Measurements from ENCODE around the gene H2BK1. TPM values are rescaled to one million over a fixed set of nuclear protein-coding genes. Genes with fewer than 3 reads are reported as not detected.
A peak's percentile ranks its signal among the peaks of the same experiment; 100 is the strongest.

H2BK1 gene
- total and polyA plus RNA-seq, 7 donors: not detected

DNA sequence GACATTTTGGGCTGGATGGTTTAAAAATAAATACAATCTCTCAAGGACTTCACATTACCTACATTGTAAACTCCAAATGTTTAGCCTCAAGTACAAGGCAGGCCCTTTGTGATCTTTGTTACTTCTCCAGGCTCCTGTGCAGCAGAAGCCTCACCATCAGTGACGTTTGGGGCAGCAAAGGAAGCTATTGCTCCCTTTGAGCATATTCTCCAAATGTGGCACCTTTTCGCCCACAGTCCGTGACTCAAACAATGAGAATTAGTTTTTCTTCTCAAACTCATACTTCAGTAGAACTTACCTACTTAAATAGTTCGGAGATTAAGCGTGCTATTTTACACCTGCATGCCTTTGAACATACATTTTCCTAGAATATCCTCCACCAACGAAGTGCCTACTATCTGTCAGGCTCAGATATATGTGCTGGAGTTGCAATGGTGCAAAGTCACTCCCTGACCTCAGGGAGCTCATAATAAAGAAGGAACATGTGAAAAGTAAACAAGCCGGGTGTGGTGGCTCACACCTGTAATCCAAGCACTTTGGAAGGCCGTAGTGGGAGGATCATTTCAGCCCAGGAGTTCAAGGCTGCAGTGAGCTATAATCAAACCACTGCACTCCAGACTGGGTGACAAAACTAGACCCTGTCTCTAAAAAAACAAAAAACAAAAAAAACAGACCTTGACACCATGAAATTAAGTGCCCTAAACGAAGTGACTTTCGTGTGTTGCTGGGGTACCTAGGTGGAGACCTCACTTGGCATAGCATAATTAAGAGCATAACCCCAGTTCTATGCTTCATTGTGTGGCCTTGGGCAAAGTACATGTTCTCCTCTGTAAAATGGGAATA, 18.0 kb upstream of the H2BK1 start:
- Histone ChIP-seq H3K36me3 (peaks cover 10 to 22% (median 15%) of the 10 kb centered on the region in 4 donors), H3K27me3 (no peaks in the 10 kb centered on the region), H3K4me3 (peak overlapping the region; percentile 38 to 91 (median 81)), H3K4me1 (peaks cover 0 to 42% (median 31%) of the 10 kb centered on the region in 4 donors), H3K27ac (peak overlapping the region; percentile 84 to 87 (median 84)), H3K9me3 (no peaks in the 10 kb centered on the region)
- TF ChIP-seq, protein P1, sequence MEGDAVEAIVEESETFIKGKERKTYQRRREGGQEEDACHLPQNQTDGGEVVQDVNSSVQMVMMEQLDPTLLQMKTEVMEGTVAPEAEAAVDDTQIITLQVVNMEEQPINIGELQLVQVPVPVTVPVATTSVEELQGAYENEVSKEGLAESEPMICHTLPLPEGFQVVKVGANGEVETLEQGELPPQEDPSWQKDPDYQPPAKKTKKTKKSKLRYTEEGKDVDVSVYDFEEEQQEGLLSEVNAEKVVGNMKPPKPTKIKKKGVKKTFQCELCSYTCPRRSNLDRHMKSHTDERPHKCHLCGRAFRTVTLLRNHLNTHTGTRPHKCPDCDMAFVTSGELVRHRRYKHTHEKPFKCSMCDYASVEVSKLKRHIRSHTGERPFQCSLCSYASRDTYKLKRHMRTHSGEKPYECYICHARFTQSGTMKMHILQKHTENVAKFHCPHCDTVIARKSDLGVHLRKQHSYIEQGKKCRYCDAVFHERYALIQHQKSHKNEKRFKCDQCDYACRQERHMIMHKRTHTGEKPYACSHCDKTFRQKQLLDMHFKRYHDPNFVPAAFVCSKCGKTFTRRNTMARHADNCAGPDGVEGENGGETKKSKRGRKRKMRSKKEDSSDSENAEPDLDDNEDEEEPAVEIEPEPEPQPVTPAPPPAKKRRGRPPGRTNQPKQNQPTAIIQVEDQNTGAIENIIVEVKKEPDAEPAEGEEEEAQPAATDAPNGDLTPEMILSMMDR (IDR thresholded peaks at IDR 0.05): no peak
- TF ChIP-seq EP300 (IDR thresholded peaks at IDR 0.05): no peak
- TF ChIP-seq POLR2AphosphoS5 (IDR thresholded peaks at IDR 0.05): no peak
- no peak for TF ChIP-seq POLR2A (IDR thresholded peaks at IDR 0.05)
- 23 to 66% methylated on average over 10 of the region's 10 CpGs for WGBS, 2 donors
- no peak for DNase-seq
- intact Hi-C loops (cut with DNase I): no loop called here

- DNase-seq: peak; percentile 100
- no peaks in the 10 kb centered on the region for H3K9me3 ChIP-seq
- H3K27ac ChIP-seq: peak within 1 kb of the TSS; percentile 84 to 87 (median 84)
- H3K36me3 ChIP-seq: peaks cover 10 to 34% (median 22%) of the 10 kb centered on the region in 4 donors
- H3K4me1 ChIP-seq: peaks cover 0 to 34% (median 27%) of the 10 kb centered on the region in 4 donors
- peak within 1 kb of the TSS; percentile 74 to 91 (median 86) for H3K4me3 ChIP-seq
- no peaks in the 10 kb centered on the region for H3K27me3 ChIP-seq
- WGBS, 2 donors: 0% methylated on average over 68 of the region's 68 CpGs
- intact Hi-C loops (cut with DNase I): no loop called here
- TF ChIP-seq POLR2AphosphoS5 (IDR thresholded peaks at IDR 0.05) (peak; percentile 75 to 87 (median 82)), POLR2A (IDR thresholded peaks at IDR 0.05) (peak; percentile 26 to 45), EP300 (IDR thresholded peaks at IDR 0.05) (no peak)
- TF ChIP-seq, protein P1 (IDR thresholded peaks at IDR 0.05): no peak
Observed at GRCh38 chr7:151226875-151227782, 16.8 kb upstream of the H2BK1 start, which contains the start of gene ABCF2. Gene ABCF2, minus strand, starts transcription at chr7:151227205. Its CDS starts 747 bp downstream, at chr7:151226458.

DNA sequence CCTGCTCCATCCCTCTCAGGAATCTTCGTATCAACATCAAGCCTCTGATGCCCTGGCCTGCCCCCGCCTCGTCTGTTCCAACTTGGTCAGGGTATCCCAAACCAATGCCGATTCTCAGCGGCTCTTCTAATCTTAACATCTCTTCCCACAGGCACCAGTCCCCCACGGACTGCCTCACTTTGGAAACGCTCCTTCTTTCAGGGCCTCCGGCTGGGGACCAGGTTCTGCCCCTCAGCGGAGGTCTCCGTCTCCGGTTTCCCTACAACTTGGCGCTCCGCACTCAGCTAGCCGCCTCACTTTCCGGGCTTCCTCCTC, 16.2 kb upstream of the H2BK1 start:
- Histone ChIP-seq H3K4me1 (peaks cover 0 to 29% (median 22%) of the 10 kb centered on the region in 4 donors), H3K27ac (peak overlapping the region; percentile 84 to 87 (median 84)), H3K4me3 (peak overlapping the region; percentile 74 to 91 (median 86)), H3K9me3 (no peaks in the 10 kb centered on the region), H3K36me3 (peaks cover 14 to 40% (median 24%) of the 10 kb centered on the region in 4 donors), H3K27me3 (no peaks in the 10 kb centered on the region)
- WGBS, 2 donors: 1% methylated on average over 15 of the region's 15 CpGs
- no peak for DNase-seq
- intact Hi-C loops (cut with DNase I): no loop called here
- TF ChIP-seq EP300 (IDR thresholded peaks at IDR 0.05) (no peak), POLR2A (IDR thresholded peaks at IDR 0.05) (no peak), POLR2AphosphoS5 (IDR thresholded peaks at IDR 0.05) (no peak)
- TF ChIP-seq, protein P1 (IDR thresholded peaks at IDR 0.05): no peak

GRCh38 chr7:151225948-151226510, 15.7 kb upstream of the H2BK1 start:
- H3K9me3 ChIP-seq: no peaks in the 10 kb centered on the region
- no peaks in the 10 kb centered on the region for H3K27me3 ChIP-seq
- intact Hi-C loops (cut with DNase I): no loop called here
- H3K27ac ChIP-seq: peak overlapping the region in 3 of 4 donors; percentile 84 to 87 (median 85)
- DNase-seq: no peak
- peaks cover 0 to 28% (median 20%) of the 10 kb centered on the region in 4 donors for H3K4me1 ChIP-seq
- TF ChIP-seq, protein P1 (IDR thresholded peaks at IDR 0.05): no peak
- TF ChIP-seq EP300 (IDR thresholded peaks at IDR 0.05) (no peak), POLR2AphosphoS5 (IDR thresholded peaks at IDR 0.05) (no peak), POLR2A (IDR thresholded peaks at IDR 0.05) (no peak)
- peak overlapping the region; percentile 74 to 91 (median 86) for H3K4me3 ChIP-seq
- peaks cover 16 to 45% (median 25%) of the 10 kb centered on the region in 4 donors for H3K36me3 ChIP-seq
- WGBS, 2 donors: 61 to 66% methylated on average over 8 of the region's 8 CpGs

Data from sigmoid colon (tissue), 7 donors.